ENCODE data around the gene RPTOR.
A peak's percentile ranks its signal among the peaks of the same experiment; 100 is the strongest.
"Not testable (repeated sequence)": the region's sequence is repeated elsewhere in the genome, so short reads cannot be mapped to it uniquely, and the experiment has no call there.

The RPTOR gene

GRCh38 chr17:80558046-80558445, 13.4 kb downstream of the RPTOR start:
- no peak for DNase-seq

DNA sequence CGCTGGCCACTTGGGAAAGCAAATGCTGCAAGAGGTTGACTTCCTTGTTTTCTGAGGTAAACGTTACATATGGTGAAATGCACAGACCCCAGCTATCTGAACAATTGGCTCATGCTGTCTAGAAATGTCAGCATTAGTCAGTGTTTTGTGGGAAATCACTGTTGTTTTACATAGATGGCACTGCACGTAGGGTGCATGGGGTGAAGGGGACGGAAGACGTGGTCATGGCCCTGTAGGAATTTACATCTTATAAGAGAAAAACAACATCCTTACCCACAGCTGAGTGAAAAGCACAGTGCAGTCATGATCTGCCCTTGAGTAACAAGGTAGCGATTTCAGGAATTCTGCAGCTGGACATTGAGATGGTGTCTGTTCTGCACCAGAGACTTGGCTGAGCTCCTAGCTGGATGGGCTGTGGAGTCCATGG, 15.2 kb downstream of the RPTOR start:
- no peak for DNase-seq

DNA sequence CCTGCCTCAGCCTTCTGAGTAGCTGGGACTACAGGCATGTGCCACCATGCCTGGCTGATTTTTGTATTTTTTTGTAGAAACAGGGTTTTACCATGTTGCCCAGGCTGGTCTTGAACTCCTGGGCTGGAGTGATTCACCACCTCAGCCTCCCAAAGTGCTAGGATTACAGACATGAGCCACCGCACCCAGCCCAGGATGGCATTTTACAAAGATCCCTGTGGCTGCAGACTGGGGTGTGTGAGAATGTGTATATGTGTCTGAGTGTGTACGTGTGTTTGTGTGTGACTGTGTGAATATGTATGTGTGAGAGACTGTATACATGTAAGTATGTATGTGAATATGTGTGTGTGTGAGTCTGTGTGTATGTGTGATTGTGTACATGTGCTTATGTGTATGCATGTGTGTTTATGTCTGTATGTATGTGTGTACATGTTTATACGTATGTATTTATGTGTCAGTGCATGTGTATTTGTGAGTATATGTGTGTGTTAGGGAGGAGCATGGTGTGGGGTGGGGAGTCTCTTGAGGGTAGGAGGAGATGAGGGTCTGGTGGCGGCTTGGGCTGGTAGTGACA, 17.0 kb downstream of the RPTOR start:
- no peak for DNase-seq

DNA sequence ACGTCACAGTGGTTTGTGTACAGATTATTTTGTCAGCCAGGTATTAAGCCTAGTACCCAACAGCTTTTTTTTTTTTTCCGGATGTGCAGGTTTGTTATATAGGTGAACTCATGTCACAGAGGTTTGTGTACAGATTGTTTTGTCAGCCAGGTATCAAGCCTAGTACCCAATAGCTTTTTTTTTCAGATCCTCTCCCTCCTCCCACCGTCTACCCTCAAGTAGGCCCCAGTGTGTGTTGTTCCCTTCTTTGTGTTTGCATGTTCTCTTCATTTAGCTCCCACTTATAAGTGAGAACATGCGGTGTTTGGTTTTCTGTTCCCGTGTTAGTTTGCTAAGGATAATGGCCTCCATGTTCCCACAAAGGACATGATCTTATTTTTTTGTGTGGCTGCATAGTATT, 19.9 kb downstream of the RPTOR start:
- no peak for DNase-seq

DNA sequence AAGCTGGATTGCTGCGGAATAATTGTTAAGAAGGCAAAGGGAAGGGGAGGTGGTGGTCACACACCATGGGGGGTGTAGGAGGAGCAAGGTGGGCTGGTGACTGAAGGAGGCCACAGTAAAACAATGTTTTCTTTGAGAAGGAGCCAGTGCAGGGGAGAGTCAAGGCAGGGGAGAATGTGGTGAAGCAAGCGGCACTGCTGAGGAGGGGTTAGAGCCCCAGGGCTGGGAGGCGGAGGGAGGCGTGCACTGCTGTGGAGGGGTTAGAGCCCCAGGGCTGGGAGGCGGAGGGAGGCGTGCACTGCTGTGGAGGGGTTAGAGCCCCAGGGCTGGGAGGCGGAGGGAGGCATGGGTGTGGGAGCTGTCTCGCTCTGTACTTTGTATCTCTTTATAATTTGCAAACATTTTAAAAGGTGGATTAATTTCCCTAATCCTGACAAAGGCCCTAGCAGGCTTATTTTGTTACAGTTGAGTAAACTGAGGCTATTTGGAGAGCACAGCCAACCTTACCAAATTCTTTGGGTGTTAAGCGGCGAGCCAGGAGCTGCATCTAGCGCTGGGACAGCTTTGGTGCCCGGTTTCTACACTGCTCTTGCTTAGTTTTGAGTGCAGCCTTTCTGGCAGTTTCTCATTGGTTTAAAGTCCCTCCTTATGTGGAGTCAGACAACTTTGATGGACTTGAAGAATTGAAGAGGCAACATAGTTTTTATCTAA, 20.9 kb downstream of the RPTOR start:
- DNase-seq, result no peak

DNA sequence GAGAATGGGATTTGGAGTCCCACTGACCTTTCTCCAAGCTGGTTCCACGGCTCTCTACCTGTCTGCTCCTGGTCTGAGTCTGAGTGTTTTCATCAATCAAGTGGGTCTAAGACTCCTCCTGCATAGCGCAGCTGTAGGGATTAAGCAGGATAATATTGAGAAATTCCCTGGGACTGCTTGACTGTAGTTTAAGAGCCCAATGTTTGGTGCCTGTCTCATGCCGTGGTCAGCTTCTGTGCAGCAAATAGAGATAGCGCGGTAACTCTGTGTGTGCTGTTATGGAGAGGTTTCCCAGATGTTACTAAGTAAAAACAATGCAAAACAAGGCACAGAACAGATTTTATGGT, 21.4 kb downstream of the RPTOR start:
- DNase-seq, result no peak

- no peak for DNase-seq
Measured at GRCh38 chr17:80568246-80568645, 23.6 kb downstream of the RPTOR start.

GRCh38 chr17:80569924-80570323, 25.3 kb downstream of the RPTOR start:
- DNase-seq, result no peak

- DNase-seq, result peak; percentile 59 to 97
Measured at GRCh38 chr17:80573701-80574100, 29.1 kb downstream of the RPTOR start.

- DNase-seq, result no peak
Measured at GRCh38 chr17:80574496-80574895, 29.9 kb downstream of the RPTOR start.

- peak; percentile 81 to 97 for DNase-seq
Measured at GRCh38 chr17:80575057-80575875, 30.6 kb downstream of the RPTOR start.

GRCh38 chr17:80577876-80578570, 33.4 kb downstream of the RPTOR start:
- no peak for DNase-seq

- not testable (repeated sequence) for DNase-seq
Measured at GRCh38 chr17:80578668-80579388, 34.2 kb downstream of the RPTOR start.

GRCh38 chr17:80582165-80582564, 37.5 kb downstream of the RPTOR start:
- no peak for DNase-seq

GRCh38 chr17:80584176-80584905, 39.7 kb downstream of the RPTOR start:
- DNase-seq, result no peak

- DNase-seq, result peak; percentile 11 to 78
Measured at GRCh38 chr17:80585890-80586845, 41.5 kb downstream of the RPTOR start.

GRCh38 chr17:80586846-80587228, 42.2 kb downstream of the RPTOR start:
- DNase-seq, result no peak

DNA sequence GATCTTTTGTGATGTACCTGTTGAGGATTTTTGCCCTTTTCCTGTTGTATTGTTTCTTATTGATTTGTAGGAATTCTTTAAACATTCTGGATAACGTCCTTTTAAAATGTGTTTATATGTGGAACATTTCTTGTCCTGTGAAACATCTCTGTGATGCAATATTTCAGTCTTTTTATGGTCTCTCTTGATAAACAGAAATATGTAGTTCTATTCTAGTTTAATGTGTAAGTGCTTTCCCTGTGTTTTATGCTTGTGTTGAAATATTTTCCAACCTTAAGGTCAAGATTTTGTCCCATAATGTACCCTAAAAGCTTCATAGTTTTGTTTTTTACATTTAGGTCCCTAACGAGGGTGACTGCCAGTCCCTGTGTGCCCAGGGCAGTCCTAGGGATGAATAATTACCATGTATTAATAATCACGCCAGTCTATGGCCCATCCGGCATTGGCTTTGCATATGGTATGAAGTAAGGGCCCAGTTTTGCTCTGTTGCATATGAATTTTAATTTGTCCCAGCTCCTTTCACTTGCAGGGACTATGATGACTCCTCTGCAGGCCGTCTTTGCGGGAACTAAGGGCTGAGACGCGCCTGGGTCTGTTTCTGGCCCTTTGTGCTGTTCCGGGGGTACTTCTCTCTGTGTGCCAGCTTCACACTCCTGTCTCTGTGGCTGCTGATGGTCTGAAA, 44.2 kb downstream of the RPTOR start:
- no peak for DNase-seq

GRCh38 chr17:80591788-80592187, 47.1 kb downstream of the RPTOR start:
- DNase-seq, result no peak

GRCh38 chr17:80592243-80592642, 47.6 kb downstream of the RPTOR start:
- no peak for DNase-seq

All from inflammatory macrophage treated with lipopolysaccharide for 1 hour (primary cell).